Keratinocyte (primary cell): ENCODE measurements around the gene PTPRT. TPM values are rescaled to one million over a fixed set of nuclear protein-coding genes. Genes with fewer than 3 reads are reported as not detected.

Experiments
- DNase-seq: peaks from one replicate; pipeline ENCODE4 v3.0.0-alpha.2; 2011; ENCODE audit warnings: low read depth, missing footprints, low spot score
- FAIRE-seq: peaks from 2 replicates; lab custom pipeline; 2011; peaks lifted over from hg19 to GRCh38; lab: Jason Lieb, UNC
- H2AFZ ChIP-seq: 2 replicates; pipeline ENCODE4 v1.6.0; 2012; ENCODE audit warnings: low read length, control low read depth, inconsistent platforms; ENCODE audit not compliant: control insufficient read depth
- H3K27ac ChIP-seq: 2 replicates; pipeline ENCODE4 v1.5.1; 2011; ENCODE audit warnings: low read length; ENCODE audit not compliant: control insufficient read depth, insufficient read depth
- H3K27me3 ChIP-seq: 3 replicates; pipeline ENCODE4 v1.6.0; 2011; ENCODE audit warnings: low read length; ENCODE audit not compliant: control insufficient read depth, insufficient read depth; ENCODE audit errors: extremely low read depth
- H3K36me3 ChIP-seq, 2 experiments: 2 replicates in 1 of 2; 3 replicates in 1 of 2; pipeline ENCODE4 v1.5.1; 2011; ENCODE audit warnings: low read length in 2 of 2, mild to moderate bottlenecking in 1 of 2; ENCODE audit not compliant: control insufficient read depth in 2 of 2, insufficient read depth in 2 of 2; ENCODE audit errors: extremely low read depth in 1 of 2
- H3K4me1 ChIP-seq: 3 replicates; pipeline ENCODE4 v1.5.1; 2011; ENCODE audit warnings: low read length; ENCODE audit not compliant: control insufficient read depth, insufficient read depth; ENCODE audit errors: extremely low read depth
- H3K4me2 ChIP-seq: 3 replicates; pipeline ENCODE4 v1.6.0; 2011; ENCODE audit warnings: low read depth, low read length; ENCODE audit not compliant: control insufficient read depth, insufficient read depth; ENCODE audit errors: extremely low read depth
- H3K4me3 ChIP-seq, 3 experiments: fragments of 200-600 bp in 1 of 3; sonication (generic) in 1 of 3; 2 replicates in 2 of 3; 3 replicates in 1 of 3; pipeline ENCODE4 v1.5.1; 2011 to 2016; ENCODE audit warnings: low read length in 3 of 3, mild to moderate bottlenecking in 3 of 3, control low read depth in 2 of 3, inconsistent platforms in 1 of 3, low read depth in 1 of 3, mixed read lengths in 1 of 3, mixed run types in 1 of 3, moderate library complexity in 1 of 3; ENCODE audit not compliant: control insufficient read depth in 2 of 3, insufficient read depth in 2 of 3; ENCODE audit errors: extremely low read depth in 1 of 3
- H3K79me2 ChIP-seq: 2 replicates; pipeline ENCODE4 v1.6.0; 2012; ENCODE audit warnings: low read length; ENCODE audit not compliant: control insufficient read depth, insufficient read depth
- H3K9ac ChIP-seq: 3 replicates; pipeline ENCODE4 v1.6.0; 2011; ENCODE audit warnings: low read length; ENCODE audit not compliant: control insufficient read depth, insufficient read depth; ENCODE audit errors: extremely low read depth
- H3K9me1 ChIP-seq: 3 replicates; pipeline ENCODE4 v1.6.0; 2011; ENCODE audit warnings: low read length; ENCODE audit not compliant: control insufficient read depth, insufficient read depth; ENCODE audit errors: extremely low read depth
- H3K9me3 ChIP-seq: 2 replicates; pipeline ENCODE4 v1.5.1; 2012; ENCODE audit warnings: low read depth, low read length; ENCODE audit not compliant: control insufficient read depth
- H4K20me1 ChIP-seq: 3 replicates; pipeline ENCODE4 v1.6.0; 2011; ENCODE audit warnings: low read length; ENCODE audit not compliant: control insufficient read depth, insufficient read depth; ENCODE audit errors: extremely low read depth
- CTCF ChIP-seq, 3 experiments: IDR thresholded peaks in 1 of 3; conservative IDR thresholded peaks in 1 of 3; optimal IDR thresholded peaks in 1 of 3; 2 replicates in 2 of 3; 3 replicates in 1 of 3; pipeline versions ENCODE3 to v1.5.1; 2011; ENCODE audit warnings: low read length in 3 of 3, mild to moderate bottlenecking in 3 of 3, moderate library complexity in 2 of 3, control low read depth in 1 of 3, inconsistent platforms in 1 of 3; ENCODE audit not compliant: insufficient read depth in 2 of 3; ENCODE audit errors: extremely low read depth in 1 of 3
- EZH2 ChIP-seq: IDR thresholded peaks from one replicate; pipeline ENCODE4 v1.6.1; 2012; ENCODE audit warnings: inconsistent platforms, mild to moderate bottlenecking, low read length, moderate library complexity
- dilution Hi-C: fragments of 300-500 bp; cut with MboI; formaldehyde crosslinking; loops from one replicate; pipeline ENCODE4 v1.7.0; 2020; ENCODE audit warnings: low sequenced_read_pairs; ENCODE audit not compliant: extremely low pct_ligation_motif_present
- polyA plus RNA-seq, 5 experiments: library from polyadenylated mRNA; depleted of rRNA in 3 of 5; stranded (reverse) in 3 of 5; stranded (forward) in 1 of 5; unstranded in 1 of 5; fragments of >200 nt; gene quantifications; 1 replicate in 1 of 5; 2 replicates in 3 of 5; 3 replicates in 1 of 5; pipeline versions ENCODE4 v1.2.1 to v1.2.3, GENCODE V29; 2011 to 2012; ENCODE audit warnings: missing spikeins in 2 of 5, low read depth in 1 of 5, low replicate concordance in 1 of 5

Gene PTPRT
- polyA plus RNA-seq, 1 donor (not counting 4 experiments of a cell fraction or from before 2014, with no cell fraction given) = not detected

- Histone ChIP-seq H2AFZ (no peak overlapping the region), H3K4me1 (no peaks in the 10 kb centered on the region), H3K79me2 (no peaks in the 10 kb centered on the region), H3K4me3 (no peak overlapping the region), H3K36me3 (no peaks in the 10 kb centered on the region), H3K9me1 (no peaks in the 10 kb centered on the region), H3K27ac (no peak overlapping the region), H3K27me3 (no peaks in the 10 kb centered on the region), H3K9me3 (peaks cover 3% of the 10 kb centered on the region), H4K20me1 (no peaks in the 10 kb centered on the region), H3K4me2 (no peak overlapping the region), H3K9ac (no peak overlapping the region)
- FAIRE-seq (no peak), DNase-seq (no peak)
- TF ChIP-seq CTCF (optimal IDR thresholded peaks at IDR 0.05 in 1 of 3, IDR thresholded peaks at IDR 0.05 in 1 of 3, conservative IDR thresholded peaks at IDR 0.05 in 1 of 3; ENCODE audit: extremely low read depth in 1 of 3, insufficient read depth in 2 of 3, low read length in 3 of 3) = no peak
- no peak for TF ChIP-seq EZH2
- dilution Hi-C loops = no loop called here
Measured at GRCh38 chr20:43151256-43151655, 38.5 kb downstream of the PTPRT start.

GRCh38 chr20:43140726-43141125, 49.0 kb downstream of the PTPRT start:
- no peak overlapping the region for H3K4me2 ChIP-seq
- no peaks in the 10 kb centered on the region for H3K4me1 ChIP-seq
- no peak overlapping the region for H3K9ac ChIP-seq
- H3K9me1 ChIP-seq = no peaks in the 10 kb centered on the region
- TF ChIP-seq CTCF (optimal IDR thresholded peaks at IDR 0.05 in 1 of 3, IDR thresholded peaks at IDR 0.05 in 1 of 3, conservative IDR thresholded peaks at IDR 0.05 in 1 of 3; ENCODE audit: extremely low read depth in 1 of 3, insufficient read depth in 2 of 3, low read length in 3 of 3) (no peak), EZH2 (no peak)
- H2AFZ ChIP-seq = no peak overlapping the region
- H4K20me1 ChIP-seq = no peaks in the 10 kb centered on the region
- DNase-seq = no peak
- H3K27ac ChIP-seq = no peak overlapping the region
- H3K79me2 ChIP-seq = no peaks in the 10 kb centered on the region
- H3K9me3 ChIP-seq = peaks cover 4% of the 10 kb centered on the region
- no peaks in the 10 kb centered on the region for H3K36me3 ChIP-seq
- no peak overlapping the region for H3K4me3 ChIP-seq
- H3K27me3 ChIP-seq = no peaks in the 10 kb centered on the region
- no peak for FAIRE-seq
- dilution Hi-C loops = no loop called here
